Measurements from ENCODE around the gene MMP15.
A peak's percentile ranks its signal among the peaks of the same experiment; 100 is the strongest.

The MMP15 gene

DNA sequence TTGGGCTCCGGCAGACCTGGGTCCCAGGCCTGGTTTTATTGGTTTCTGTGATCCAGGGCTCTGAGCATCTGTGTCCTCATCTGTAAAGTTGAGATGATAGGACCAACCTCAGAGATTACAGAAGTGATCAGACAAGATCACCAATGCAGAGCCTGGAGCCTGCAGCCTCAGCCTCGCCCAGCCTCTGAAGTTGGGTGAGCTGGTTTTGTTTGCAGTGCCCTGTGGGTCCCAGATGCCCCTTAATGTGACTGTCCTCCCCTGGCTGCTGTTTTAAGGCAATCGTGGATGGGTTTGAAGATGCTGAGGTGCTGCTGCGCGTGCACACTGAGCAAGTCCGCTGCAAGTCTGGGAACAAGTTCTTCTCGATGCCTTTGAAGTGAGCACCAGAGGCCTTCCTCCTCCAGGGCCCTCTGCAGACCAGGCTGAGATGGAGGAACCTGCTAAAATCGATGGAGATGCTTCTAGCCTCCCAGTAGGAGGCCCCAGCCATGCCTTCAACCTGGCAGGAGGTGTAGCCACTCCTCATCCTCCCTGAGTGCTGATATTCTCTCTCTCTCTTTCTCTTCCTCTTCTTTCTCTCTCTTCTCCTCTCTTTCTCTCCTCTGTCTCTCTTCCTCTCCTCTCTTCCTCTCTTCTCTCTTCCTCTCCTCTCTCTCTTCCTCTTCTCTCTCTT lies 5.6 kb upstream of the MMP15 start:
- DNase-seq: no peak

DNA sequence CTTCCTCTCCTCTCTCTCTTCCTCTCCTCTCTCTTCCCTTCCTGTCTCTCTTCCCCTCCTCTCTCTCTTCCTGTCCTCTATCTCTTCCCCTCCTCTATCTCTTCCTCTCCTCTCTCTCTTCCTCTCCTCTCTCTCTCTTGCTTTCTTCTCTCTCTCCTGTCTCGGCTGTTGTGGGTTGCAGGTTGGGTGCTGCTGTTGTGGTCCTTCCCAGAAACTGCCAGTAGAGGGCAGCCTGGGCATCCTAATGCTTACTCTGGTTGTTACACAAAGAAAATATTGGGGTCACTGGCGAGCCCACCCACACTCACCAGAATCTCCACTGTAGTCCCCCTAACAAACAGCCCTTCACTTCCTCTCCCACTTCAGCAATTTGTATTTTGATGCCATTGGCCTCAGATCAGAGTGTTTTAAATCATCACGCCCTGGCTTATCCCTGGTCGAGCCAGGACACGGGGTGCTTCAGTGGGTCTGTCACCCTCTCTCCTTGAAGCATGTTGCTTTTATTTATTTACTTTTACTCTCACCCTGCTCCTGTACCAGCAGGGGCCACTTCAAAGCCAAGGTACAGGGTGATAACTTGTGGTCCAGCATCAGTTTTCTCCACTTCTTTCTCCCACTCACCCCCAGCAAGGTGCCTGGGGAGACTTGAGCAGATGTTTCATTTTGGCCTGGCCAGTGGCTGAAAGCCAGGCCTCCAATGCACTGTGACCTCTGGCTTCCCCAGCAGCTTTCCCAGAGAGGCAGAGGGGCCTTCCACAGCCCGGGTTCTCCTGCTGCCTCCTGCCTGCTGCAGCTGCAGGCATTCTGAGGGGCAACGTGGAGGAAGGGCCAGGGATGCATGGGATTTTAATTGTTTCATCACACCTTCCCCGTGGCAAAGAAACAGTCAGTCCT lies 4.7 kb upstream of the MMP15 start:
- peak; percentile 11 for DNase-seq

DNA sequence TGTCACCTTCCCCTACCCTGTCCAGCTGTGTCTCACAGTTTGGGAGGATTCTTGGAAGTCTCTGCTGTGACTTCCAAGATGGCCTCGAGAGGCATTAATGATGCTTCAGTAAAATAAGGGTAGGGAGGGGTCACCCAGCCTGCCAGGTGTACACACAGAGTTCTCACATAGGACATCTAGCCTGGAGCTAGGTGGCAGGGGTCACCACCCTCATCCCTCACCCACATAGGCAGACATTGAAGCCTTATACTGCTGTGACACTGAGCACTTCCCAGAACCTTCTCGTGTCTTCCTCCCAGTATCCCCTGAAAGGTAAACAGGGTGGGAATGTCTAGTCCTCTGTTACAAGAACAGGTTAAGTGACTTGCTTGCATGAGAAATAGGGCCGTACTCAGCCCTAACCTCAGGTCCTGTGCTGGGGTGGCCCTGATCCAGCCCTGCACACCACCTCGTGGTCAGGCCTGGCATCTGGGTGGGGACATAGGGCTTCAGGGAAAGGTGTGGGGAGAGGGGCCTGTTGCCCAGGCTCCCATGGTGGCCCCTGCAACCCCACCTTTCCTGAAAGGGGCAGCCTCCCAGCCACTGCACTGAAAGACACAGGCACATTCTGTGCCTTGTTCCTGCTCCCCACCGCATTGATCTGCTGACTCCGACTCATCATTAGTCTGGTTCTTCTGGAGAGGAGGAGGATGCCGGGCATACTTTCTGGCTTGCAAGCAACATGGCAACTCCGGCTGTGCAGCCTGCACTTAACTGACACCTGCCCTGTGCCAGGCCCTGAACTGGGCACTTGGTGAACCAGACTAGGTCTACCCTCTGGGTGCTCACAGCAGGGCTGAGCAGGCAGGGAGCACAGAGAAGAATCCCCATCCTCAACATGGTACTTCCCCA lies 3.6 kb upstream of the MMP15 start:
- no peak for DNase-seq

DNA sequence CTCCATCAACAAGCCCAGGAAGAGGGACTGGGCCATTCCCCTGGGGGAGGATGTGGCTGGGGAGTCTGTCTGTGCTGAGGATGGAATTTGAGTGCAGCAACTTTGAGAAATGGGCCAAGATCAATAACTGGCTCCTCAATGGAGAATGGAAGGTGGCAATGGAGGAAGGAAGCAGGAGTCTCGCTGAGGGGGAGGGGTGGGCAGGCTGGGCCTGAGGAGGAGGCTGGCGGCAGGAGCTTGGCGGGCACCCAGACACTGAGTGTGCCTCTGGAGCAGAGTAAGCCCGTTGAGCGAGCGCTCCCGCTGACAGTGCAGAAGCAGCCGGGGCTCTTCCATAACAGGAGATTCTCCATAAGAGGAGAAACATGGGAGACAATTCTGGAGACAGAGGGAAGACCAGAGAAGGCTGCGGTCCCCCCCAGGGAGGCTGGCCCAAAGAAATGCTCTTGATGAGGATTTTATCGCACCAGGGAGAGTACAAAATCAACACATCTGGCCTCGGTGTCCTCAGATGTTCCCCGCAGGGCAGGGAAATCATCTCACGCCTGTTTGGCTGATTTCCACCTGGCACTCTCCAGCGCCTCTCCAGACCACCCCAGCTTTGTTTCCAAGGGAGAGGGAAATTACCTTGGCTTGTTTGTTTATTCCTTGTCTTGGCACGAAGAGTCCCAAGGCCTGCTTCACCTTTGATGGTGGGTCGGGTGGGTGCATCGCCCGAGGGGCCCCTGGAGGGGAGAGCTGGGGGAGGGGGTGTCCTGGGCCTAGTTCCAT lies 2.8 kb upstream of the MMP15 start:
- peak; percentile 67 for DNase-seq

DNA sequence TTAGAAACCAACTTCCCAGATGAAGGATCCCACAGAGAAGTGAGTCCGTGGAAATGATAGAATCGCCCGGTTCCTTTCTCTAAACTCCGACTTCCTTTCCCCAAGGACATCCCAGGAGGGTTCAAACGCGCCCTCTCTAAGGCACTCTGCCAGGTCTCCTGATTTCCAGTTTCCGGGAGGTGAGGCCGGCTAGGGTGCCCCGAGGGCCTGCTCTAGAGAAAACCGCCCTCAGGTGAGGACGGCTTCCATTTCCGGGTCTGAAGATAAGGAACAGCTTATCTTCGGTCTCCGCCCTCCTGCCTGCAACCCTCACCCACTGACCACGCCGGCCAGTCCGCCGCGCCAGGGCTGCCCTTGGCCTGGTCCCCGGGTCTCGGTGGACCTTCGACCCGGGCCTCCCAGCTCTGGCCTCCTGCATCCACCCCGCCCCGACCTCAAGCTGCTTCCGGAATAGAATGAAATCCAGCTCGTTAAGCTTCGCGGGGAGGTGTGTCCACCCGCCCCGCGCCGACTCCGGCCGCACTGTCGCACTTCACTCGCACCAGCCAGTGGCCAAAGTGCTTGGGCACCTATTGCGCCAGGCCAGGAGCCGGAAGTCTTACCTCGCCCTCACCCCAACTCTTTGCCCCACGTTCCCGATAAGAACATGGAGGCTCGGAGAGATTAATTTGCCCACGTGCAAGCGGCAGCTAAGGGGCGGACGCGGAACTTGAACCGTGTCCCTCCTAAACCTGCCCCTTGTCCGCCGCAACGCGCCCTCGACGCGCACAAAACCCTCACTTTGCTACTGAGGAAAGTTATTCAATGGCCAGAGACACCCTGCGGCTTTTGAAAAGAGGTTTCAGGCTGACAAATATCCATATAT lies 836 bp upstream of the MMP15 start:
- peak; percentile 35 for DNase-seq

DNA sequence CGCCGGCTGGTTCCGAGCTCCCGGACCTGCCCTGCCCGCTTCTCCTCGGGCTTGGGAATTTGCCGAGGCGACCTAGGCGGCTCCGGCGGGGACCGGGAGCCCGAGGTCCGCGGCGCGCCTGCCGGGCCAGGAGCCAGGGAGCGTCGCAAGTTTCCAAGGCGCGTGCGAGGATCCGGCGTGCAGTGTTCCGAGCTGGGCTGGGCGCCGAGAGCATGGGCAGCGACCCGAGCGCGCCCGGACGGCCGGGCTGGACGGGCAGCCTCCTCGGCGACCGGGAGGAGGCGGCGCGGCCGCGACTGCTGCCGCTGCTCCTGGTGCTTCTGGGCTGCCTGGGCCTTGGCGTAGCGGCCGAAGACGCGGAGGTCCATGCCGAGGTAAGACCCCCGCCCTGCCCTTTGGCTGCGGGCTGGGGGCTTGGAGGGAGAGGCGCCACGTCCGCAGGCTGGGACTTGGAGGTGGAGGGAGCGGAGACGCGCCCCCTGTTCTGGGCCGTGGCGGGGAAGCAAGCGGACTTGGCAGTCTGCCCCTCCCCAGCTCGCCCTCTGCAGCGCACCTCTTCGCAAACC lies 668 bp downstream of the MMP15 start:
- DNase-seq: no peak

DNA sequence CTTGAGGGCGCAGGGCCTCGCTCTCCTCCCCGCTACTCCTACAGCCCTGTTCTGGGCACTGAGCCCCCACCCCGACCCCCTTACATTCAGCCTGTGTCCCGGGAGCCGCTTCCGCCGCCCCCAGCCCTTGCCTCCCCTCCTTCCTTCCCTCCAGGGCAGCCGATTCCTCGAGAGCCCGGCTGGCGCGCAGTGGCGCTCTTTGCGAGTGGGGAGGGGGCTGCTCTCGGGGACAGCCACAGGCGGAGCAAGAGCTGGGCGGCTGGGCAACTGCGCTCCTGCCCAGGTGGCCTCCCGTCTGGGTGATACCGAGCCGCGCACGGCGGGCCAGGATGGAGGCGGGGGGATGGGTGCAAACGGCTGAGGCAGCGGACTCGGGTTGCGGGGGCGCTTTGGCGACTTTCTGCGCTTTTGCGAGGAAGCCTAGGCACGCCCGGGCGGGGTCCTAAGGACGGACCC lies 1.2 kb downstream of the MMP15 start:
- no peak for DNase-seq

DNA sequence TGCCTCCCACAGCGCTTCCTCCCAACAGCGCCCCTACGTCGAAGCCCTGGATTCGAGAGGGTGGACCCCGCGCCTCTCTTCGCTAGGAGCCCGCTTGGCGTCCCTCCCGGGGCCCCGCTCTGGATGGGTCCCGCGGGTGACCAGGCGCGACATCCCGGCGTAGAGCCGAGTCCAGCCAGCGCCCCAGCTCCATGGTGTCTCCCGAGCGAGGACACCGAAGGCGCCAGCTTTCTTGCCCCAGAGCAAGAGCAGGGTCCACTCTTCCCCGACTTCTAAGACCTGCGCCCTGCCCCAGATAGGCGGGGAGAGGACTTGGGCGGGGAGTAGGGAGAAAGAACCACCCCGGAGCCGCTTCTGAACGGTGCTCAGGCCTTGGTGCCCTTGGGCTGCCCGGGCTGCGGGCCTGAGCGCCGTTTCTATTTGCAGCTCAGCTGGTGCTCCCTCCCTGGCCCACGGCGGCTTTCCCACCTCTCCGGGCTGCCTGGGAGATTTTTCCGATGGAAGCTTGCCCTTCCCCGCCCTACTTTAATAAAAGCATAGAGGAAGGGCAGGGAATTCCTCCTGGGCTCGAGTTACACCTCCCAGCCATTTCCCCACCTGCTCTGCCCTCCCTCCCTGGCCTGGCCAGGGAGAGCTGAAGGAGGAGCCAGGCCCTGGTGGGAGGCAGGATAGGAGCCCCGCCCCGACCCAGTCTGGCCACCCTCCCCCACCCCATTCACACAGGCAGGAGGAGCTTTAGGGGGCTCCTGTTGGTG lies 1.8 kb downstream of the MMP15 start:
- DNase-seq: peak; percentile 61

DNA sequence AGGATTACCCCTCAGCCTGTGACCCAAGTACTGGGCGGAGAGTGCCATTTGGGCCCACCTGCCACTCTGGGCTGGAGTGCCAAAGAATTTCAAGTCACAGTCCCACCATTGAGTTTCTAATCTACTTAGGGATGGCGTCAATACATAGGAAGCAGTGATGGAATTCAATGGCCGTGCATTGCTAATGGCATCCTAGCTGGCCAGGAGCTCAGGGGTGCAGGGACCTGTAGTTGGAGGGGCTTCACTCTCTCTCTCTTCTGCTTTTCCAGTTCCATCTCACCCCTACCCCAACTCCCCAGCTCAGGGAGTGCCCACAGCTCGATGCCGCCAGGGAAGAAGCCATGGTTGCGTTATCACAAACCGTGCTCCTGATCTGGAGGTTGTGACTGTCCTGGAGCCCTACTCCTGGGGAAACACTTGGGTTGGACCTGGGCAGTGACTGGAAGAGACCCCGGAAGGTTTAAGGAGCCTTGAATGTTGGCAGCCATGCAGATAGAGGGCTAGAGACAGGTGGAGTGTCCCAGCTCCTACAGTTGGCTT lies 2.4 kb downstream of the MMP15 start:
- no peak for DNase-seq

DNA sequence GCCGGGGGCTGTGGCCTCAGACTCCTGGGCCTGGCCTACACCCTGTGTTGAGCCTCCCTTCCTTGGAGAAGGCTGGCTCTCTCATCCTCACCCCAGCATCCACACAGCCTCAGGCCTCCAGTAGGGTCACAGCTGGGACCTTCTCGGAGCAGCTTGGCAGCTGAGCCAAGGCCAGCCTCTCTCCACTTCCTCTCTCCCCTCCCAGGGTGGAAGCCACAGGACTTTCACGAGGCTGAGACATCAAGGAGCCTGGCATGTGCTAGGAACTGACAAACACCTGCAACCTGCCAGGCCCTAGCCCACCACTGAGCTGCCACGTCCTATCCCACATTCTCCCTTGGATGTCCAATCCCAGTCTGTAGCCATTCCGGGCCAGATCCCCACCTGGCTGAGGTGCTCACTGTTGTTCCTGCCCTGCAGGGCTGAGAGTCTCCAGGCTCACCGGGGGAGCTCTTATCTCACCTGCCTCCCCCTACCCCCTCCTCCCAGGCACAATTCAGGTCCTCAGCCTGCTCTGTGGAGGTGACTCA lies 3.1 kb downstream of the MMP15 start:
- DNase-seq: no peak

DNA sequence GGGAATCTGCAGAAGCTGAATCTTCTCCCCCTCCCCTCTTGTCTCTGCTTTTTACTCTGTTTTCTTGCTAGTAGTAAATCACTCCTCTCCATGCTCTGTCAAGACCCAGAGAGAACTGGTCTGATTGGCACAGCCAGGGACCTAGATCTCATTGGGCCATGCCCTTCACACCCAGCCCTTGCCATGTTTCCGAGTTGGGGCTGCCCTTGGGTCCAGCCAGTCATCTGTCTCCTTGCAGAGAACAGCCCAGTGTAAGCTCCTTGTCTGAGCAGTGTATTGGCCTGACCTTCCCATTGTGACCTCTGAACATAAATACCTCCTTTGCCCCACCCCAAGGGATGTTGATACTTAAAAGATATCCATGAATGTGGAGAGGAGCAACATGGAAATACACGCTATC lies 3.9 kb downstream of the MMP15 start:
- no peak for DNase-seq

DNA sequence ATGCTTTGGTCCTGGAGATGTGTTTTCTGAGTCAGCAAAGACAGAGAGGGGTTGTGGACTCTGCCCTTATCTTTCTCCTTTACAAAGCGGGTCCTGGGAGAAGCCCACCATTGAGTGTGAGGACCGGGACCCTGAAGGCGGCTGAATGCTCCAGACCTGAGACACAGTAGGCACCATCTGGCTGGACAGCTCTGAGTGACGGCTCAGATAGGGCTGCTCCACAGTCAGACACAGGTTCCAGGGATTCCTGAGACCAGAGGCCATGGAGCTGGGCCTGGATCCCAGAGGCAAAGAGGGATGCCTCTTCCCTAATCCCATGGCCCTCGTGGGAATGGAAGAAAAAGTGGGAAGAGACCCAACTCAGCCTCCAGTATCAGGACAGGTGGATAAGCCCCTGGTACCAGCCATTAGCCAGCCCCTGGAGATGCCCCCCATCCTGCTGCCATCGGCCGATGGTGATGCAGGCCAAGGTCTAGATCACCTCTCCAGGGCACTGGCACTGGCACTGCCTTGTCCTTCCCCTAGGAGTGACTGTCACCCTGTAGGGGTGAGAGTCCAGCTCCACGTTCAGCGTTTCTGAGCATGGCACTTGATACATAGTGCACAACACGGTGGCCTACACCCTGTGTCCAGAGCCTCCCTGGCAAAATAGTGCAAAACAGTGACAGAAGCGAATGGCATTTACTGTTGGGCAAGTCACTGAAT lies 4.7 kb downstream of the MMP15 start:
- no peak for DNase-seq

DNA sequence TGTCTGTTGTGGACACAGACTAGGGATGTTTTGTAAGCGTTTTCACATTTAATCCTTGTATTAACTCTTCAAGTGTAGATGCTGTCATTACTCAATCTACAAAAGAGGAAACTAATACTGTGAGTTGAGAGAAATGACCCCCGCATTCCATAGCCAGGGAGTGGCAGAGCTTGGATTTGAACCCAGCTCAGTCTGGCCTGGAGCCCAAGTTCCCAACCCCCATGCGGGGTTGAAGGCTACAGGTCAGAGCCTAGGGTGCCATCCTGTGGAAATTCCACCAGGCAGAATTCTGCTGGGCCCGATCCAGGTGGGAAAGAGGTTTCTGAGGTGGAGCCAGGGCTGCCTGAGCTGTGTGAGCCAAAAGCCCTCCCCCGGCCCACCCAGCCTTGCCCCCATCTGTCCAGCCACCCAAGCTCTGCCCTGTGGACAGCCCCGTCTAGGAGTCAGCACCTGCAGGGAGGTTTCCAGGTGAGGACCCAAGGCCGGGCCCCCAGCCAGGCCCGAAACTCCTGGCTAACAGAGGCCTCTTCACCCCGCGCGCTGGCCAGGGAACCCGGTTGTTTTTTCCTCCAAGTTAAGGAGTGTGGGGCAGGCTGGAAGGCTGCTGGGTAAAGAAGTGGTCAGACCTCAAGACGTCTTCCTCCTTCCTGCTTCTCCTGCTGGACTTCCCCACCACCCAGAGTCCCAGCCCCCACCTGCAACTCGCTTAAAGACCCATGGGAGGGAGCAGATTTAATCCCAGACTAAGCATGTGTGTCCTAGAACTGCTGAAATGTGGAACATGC lies 5.7 kb downstream of the MMP15 start:
- no peak for DNase-seq

DNA sequence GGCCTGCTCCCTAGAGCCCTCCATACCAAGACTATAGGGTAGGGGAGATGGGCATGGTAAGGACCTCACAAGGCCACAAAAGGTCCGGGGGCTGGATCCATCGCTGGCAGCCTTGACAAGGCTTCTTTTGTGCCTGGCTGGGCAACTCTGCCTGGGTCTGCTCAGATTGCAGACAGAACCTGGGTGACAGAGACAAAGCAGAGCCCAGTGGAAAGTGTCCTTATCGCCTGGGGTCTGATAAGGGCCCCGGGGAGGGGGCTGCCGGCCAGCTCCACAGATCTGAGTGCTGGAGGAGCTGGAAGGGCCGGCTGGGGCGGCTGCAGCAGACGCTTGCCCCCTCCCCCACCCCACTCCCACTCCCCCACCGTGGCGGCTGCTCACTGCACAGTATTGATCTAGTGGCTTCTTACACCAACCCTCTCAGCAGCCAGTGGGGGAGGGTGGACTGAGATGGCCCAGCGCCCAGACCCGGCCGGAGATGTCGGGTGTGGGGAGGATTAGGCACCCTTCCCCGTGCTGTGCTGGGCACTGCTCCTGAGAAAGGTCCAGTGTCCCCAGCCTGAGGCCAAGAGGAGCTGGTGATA lies 7.2 kb downstream of the MMP15 start:
- no peak for DNase-seq

DNA sequence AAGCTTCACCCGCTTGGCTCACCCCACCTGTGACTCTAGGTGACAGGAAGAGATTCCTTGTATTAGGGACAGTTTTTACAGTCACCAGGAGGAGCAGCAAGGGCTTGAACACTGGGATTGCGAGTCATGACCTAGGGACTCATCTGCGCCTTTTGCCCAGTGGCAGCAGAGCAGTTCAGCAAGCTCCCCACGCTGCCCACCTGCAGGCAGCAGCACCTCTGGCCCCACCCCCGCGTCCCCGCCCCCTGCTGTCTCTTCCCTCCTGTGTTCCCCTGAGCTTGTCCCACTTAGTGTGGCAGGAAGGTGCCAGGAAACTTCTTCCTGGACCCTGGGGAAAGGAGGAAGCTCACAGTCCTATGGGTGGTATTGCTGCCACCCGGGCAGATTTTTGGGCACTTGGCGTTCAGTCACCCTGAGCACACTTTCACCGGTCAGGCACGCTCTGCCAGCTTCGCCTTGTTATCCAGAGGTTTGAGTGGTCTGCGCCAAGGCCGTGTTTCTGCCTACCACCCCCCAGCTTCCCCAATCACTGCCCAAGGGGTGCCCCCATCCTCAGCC lies 8.7 kb downstream of the MMP15 start:
- DNase-seq: no peak

DNA sequence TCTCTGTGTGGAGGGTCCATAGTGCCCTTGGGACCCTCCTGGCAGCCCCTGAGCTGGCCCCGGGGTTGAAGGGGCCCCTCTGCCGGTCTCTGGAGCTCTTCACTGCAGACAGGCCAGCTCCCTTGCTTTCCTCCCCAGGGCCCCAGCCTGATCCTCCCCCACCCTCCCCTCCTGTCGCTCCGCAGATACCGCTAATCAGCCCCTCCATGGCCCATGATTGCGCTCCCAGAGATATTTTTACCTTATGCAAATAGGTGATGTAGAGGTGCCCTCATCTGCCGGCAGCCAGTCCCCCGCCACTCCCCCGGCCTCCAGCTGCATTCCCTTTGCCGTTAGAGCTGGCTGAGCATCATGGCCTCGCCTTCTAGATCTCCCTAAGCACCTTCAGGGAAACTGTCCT lies 9.2 kb downstream of the MMP15 start:
- DNase-seq: no peak

DNA sequence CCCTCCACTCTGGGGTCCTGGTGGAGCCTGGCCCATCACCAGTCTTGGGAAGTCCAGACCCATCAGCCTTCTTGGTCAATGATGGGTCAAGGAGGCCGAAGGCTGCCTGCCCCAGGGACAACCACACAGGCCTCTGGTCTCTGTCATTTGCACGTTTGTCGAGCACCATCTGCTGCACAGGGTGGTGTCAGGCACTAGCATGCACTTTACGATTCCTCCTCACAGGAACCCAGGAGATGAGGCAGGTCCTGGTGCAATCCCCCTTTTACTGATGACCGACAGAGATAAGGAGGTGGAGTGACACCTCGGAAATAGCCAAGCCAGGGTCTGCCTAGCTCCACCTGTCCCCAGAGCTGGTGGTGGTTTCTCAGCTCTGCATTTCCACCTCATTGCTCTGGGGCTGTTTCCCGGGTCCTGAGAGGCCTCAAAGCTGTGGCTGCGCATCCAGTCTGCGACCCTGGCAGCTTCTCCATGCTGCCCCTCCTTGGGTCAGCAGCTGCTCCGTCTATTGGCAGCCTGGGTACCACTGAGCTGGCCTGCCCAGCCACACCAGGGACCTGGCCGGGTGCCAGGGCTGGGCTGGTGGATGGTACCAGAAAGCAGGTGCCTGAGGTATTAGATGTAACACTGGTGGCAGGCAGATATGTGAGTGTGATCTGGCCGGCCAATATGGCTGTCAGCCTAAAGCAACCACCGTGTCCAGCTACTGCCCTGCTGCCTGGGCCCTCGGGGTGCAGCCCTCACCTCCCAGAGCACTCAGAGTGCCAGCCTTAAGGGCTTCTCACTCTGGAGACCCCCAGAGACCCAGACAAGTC lies 10.0 kb downstream of the MMP15 start:
- no peak for DNase-seq
